Measurements from ENCODE around the gene LHFPL5. TPM values are rescaled to one million over a fixed set of nuclear protein-coding genes. Genes with fewer than 3 reads are reported as not detected.

Gene LHFPL5
- total RNA-seq, 1 experiment from 2014 or later, result not detected

GRCh38 chr6:35774116-35774794 is 30.9 kb upstream of the LHFPL5 start:
- H3K4me3 Mint-ChIP-seq, result no peak overlapping the region
- ATAC-seq (no peak), DNase-seq (ENCODE audit: low spot score) (no peak)
- no peaks in the 10 kb centered on the region for H3K9me3 Mint-ChIP-seq
- H3K27me3 Mint-ChIP-seq (ENCODE audit: low read depth), result peaks cover 13% of the 10 kb centered on the region
- TF ChIP-seq ELF4 (CRISPR knock-in tag; IDR thresholded peaks at IDR 0.05; ENCODE audit: low read depth) (no peak), JUN (CRISPR knock-in tag; IDR thresholded peaks at IDR 0.05) (no peak), ZNF416 (CRISPR knock-in tag; IDR thresholded peaks at IDR 0.05) (no peak), SOX15 (CRISPR knock-in tag; IDR thresholded peaks at IDR 0.05) (no peak), PRDM15 (CRISPR knock-in tag; IDR thresholded peaks at IDR 0.05) (no peak), IRF1 (CRISPR knock-in tag; IDR thresholded peaks at IDR 0.05) (no peak), HMGXB4 (CRISPR knock-in tag; IDR thresholded peaks at IDR 0.05) (no peak), NFYB (CRISPR knock-in tag; conservative IDR thresholded peaks at IDR 0.05; ENCODE audit: low read depth) (no peak), SMAD3 (CRISPR knock-in tag; IDR thresholded peaks at IDR 0.05; ENCODE audit: borderline replicate concordance) (no peak)
- CTCF ChIA-PET, result interaction anchor here (1.6 kb wide), 1 partner anchor 10 kb away, joined by 4 read pairs; no protein-coding TSS in a partner anchor
- POLR2A ChIA-PET, result no interaction called here
- no peaks in the 10 kb centered on the region for H3K36me3 Mint-ChIP-seq
- H3K4me1 Mint-ChIP-seq, result peaks cover 21% of the 10 kb centered on the region
- no peak overlapping the region for H3K27ac Mint-ChIP-seq

- Mint-ChIP-seq H3K36me3 (no peaks in the 10 kb centered on the region), H3K27ac (no peak overlapping the region), H3K4me3 (no peak overlapping the region), H3K4me1 (peaks cover 21% of the 10 kb centered on the region), H3K9me3 (no peaks in the 10 kb centered on the region), H3K27me3 (ENCODE audit: low read depth) (peaks cover 13% of the 10 kb centered on the region)
- TF ChIP-seq ZNF671 (CRISPR knock-in tag; IDR thresholded peaks at IDR 0.05) (no peak), SMAD4 (CRISPR knock-in tag; IDR thresholded peaks at IDR 0.05) (no peak), AR (CRISPR knock-in tag; IDR thresholded peaks at IDR 0.05) (no peak), CBFB (CRISPR knock-in tag; IDR thresholded peaks at IDR 0.05; ENCODE audit: low read depth) (no peak), MLX (CRISPR knock-in tag; IDR thresholded peaks at IDR 0.05) (no peak), ZMAT4 (CRISPR knock-in tag; IDR thresholded peaks at IDR 0.05) (no peak), JAZF1 (CRISPR knock-in tag; IDR thresholded peaks at IDR 0.05) (no peak), ETV6 (CRISPR knock-in tag; IDR thresholded peaks at IDR 0.05) (no peak), ZNF263 (CRISPR knock-in tag; IDR thresholded peaks at IDR 0.05; ENCODE audit: low read depth) (no peak), ZNF512 (CRISPR knock-in tag; IDR thresholded peaks at IDR 0.05; ENCODE audit: borderline replicate concordance) (no peak), ZNF396 (CRISPR knock-in tag; IDR thresholded peaks at IDR 0.05; ENCODE audit: borderline replicate concordance) (no peak)
- no peak for ATAC-seq
- POLR2A ChIA-PET, result no interaction called here
- CTCF ChIA-PET, result interaction anchor here (1.0 to 1.6 kb wide), 2 partner anchors 11 to 470 kb away, joined by 3 to 4 read pairs; no protein-coding TSS in a partner anchor
- no peak for DNase-seq (ENCODE audit: low spot score)
Observed at GRCh38 chr6:35775031-35775430, 30.1 kb upstream of the LHFPL5 start.
